IgD-negative memory B cell (primary cell): Measurements from ENCODE around the gene SIL1. TPM values are rescaled to one million over a fixed set of nuclear protein-coding genes. Genes with fewer than 3 reads are reported as not detected.
A peak's percentile ranks its signal among the peaks of the same experiment; 100 is the strongest.
"Not testable (repeated sequence)": the region's sequence is repeated elsewhere in the genome, so short reads cannot be mapped to it uniquely, and the experiment has no call there.

Experiments
- H3K27ac Mint-ChIP-seq, 3 donors: one replicate each; pipeline ENCODE4 v1.8.0; 2020 to 2022; ENCODE audit warnings: mild to moderate bottlenecking in 3 of 3, mixed read lengths in 3 of 3, moderate library complexity in 1 of 3
- H3K27me3 Mint-ChIP-seq: one replicate; pipeline ENCODE4 v1.8.0; 2021; ENCODE audit warnings: mixed read lengths
- H3K36me3 Mint-ChIP-seq: one replicate; pipeline ENCODE4 v1.8.0; 2020; ENCODE audit warnings: mild to moderate bottlenecking, mixed read lengths
- H3K4me1 Mint-ChIP-seq, 3 donors: one replicate each; pipeline ENCODE4 v1.8.0; 2020 to 2022; ENCODE audit warnings: mixed read lengths in 3 of 3, mild to moderate bottlenecking in 1 of 3
- H3K4me3 Mint-ChIP-seq, 4 donors: one replicate each; pipeline ENCODE4 v1.8.0; 2020 to 2022; ENCODE audit warnings: mild to moderate bottlenecking in 4 of 4, mixed read lengths in 4 of 4, moderate library complexity in 3 of 4
- H3K9me3 Mint-ChIP-seq, 3 donors: one replicate each; pipeline ENCODE4 v1.8.0; 2020 to 2021; ENCODE audit warnings: mixed read lengths in 3 of 3, mild to moderate bottlenecking in 1 of 3
- polyA plus RNA-seq: library from polyadenylated mRNA; unstranded; fragments of 300-500 nt; fragmentation: Illumina TruSeq; gene quantifications from one replicate; pipeline ENCODE4 v1.2.3, GENCODE V29; 2021

SIL1 gene
- polyA plus RNA-seq, 1 donor from 2014 or later, result 17.9 TPM

DNA sequence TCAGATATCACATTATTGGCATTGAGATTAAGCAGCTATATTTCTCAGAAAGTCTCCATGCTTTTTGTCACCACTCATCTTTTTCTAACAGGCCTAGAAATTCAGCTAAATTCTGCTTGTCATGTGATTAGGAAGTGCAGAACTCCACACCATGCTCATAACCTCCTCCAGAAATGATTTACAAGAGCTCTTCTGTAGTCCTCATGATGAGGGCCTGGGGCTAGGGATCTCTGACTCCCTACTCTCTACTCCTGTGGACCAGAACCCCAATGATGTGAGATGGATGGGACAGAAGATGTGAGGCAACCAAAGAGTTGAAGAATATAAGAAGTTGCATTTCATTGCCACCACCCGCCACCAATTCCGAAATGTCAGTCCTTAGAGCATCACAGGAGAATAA is 16.5 kb upstream of the SIL1 start:
- peaks cover 0 to 2% (median 0%) of the 10 kb centered on the region in 3 donors for H3K4me1 Mint-ChIP-seq
- H3K9me3 Mint-ChIP-seq, result peaks cover 0 to 2% (median 0%) of the 10 kb centered on the region in 3 donors
- H3K4me3 Mint-ChIP-seq, result peak overlapping the region in 1 of 4 donors; percentile 38
- peaks cover 1% of the 10 kb centered on the region for H3K27me3 Mint-ChIP-seq
- H3K27ac Mint-ChIP-seq, result no peak overlapping the region
- no peaks in the 10 kb centered on the region for H3K36me3 Mint-ChIP-seq

DNA sequence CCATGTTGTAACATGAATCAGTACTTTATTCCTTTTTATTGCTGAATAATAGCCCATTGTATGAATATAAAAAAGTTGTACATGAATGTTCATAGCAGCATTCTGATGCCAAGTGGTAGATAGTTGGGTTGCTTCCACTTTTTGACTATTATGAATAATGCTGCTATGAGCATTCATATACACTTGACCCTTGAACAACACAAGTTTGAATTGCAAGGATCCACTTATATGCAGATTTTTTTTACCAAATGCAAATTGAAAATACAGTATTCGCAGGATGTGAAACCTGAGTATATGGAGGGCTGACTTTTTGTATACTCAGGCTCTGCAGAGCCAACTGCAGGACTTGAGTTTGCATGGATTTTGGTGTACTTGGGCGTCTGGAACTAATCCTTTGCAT is 14.7 kb upstream of the SIL1 start:
- Mint-ChIP-seq H3K4me1 (peaks cover 0 to 2% (median 0%) of the 10 kb centered on the region in 3 donors), H3K4me3 (no peak overlapping the region)

DNA sequence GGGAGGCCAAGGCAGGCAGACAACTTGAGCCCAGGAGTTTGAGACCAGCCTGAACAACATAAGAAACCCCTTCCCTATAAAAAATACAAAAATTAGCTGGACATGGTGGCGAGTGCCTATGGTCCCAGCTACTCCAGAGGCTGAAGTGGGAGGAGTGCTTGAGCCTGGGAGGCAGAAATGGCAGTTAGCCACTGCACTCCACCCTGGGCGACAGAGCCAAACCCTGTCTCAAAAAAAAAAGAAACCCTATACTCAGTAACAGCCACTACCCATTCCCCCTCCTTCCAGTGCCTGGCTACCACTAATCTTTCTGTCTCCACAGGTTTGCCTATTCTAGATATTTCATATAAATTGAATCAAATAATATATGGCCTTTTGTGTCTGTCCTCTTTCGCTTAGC is 14.3 kb upstream of the SIL1 start:
- no peaks in the 10 kb centered on the region for H3K36me3 Mint-ChIP-seq
- no peak overlapping the region for H3K4me3 Mint-ChIP-seq

More for the DNA sequence above, 14.7 kb upstream of the SIL1 start:
- Mint-ChIP-seq H3K9me3 (peaks cover 0 to 2% (median 0%) of the 10 kb centered on the region in 3 donors), H3K27ac (no peak overlapping the region), H3K36me3 (no peaks in the 10 kb centered on the region), H3K27me3 (peaks cover 1% of the 10 kb centered on the region)

GRCh38 chr5:139210585-139210984 is 12.4 kb upstream of the SIL1 start:
- Mint-ChIP-seq H3K4me3 (no peak overlapping the region), H3K9me3 (peaks cover 0 to 2% (median 0%) of the 10 kb centered on the region in 3 donors), H3K27me3 (peaks cover 4% of the 10 kb centered on the region), H3K36me3 (no peaks in the 10 kb centered on the region), H3K4me1 (peaks cover 0 to 2% (median 0%) of the 10 kb centered on the region in 3 donors), H3K27ac (no peak overlapping the region)

More for the DNA sequence above, 14.3 kb upstream of the SIL1 start:
- Mint-ChIP-seq H3K27ac (no peak overlapping the region), H3K9me3 (peaks cover 0 to 2% (median 0%) of the 10 kb centered on the region in 3 donors), H3K27me3 (peaks cover 1% of the 10 kb centered on the region), H3K4me1 (peaks cover 0 to 2% (median 0%) of the 10 kb centered on the region in 3 donors)

- no peaks in the 10 kb centered on the region for H3K4me1 Mint-ChIP-seq
- H3K9me3 Mint-ChIP-seq, result no peaks in the 10 kb centered on the region
- H3K36me3 Mint-ChIP-seq, result no peaks in the 10 kb centered on the region
- H3K27me3 Mint-ChIP-seq, result peaks cover 6% of the 10 kb centered on the region
- H3K27ac Mint-ChIP-seq, result no peak overlapping the region
- no peak overlapping the region for H3K4me3 Mint-ChIP-seq
Observed at GRCh38 chr5:139207297-139208000, 9.3 kb upstream of the SIL1 start.

DNA sequence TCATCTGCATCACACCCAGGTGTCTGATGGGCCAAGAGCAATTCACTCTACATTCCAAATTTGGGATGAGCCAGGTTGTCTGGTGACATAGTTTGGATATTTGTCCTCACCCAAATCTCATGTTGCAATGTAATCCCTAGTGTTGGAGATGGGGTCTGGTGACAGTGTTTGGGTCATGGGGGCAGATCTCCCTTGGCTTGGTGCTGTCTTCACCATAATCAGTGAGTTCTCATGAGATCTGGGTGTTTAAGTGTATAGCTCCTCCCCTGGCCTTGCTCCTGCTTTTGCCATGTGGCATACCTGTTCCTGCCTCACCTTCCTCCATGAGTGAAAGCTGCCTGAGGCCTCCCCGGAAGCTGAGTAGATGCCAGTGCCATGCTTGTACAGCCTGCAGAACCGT is 7.4 kb upstream of the SIL1 start:
- no peak overlapping the region for H3K4me3 Mint-ChIP-seq
- no peaks in the 10 kb centered on the region for H3K36me3 Mint-ChIP-seq
- peaks cover 0 to 2% (median 0%) of the 10 kb centered on the region in 3 donors for H3K4me1 Mint-ChIP-seq
- no peak overlapping the region for H3K27ac Mint-ChIP-seq
- H3K9me3 Mint-ChIP-seq, result no peaks in the 10 kb centered on the region
- H3K27me3 Mint-ChIP-seq, result peaks cover 5% of the 10 kb centered on the region

- H3K27me3 Mint-ChIP-seq, result peaks cover 5% of the 10 kb centered on the region
Observed at GRCh38 chr5:139205124-139205523, 7.0 kb upstream of the SIL1 start.

GRCh38 chr5:139204196-139204595 is 6.0 kb upstream of the SIL1 start:
- Mint-ChIP-seq H3K27me3 (peaks cover 5% of the 10 kb centered on the region), H3K4me3 (no peak overlapping the region), H3K27ac (no peak overlapping the region), H3K36me3 (no peaks in the 10 kb centered on the region), H3K4me1 (peaks cover 0 to 2% (median 0%) of the 10 kb centered on the region in 3 donors), H3K9me3 (no peaks in the 10 kb centered on the region)

More at GRCh38 chr5:139205124-139205523, 7.0 kb upstream of the SIL1 start:
- no peaks in the 10 kb centered on the region for H3K9me3 Mint-ChIP-seq
- no peak overlapping the region for H3K27ac Mint-ChIP-seq
- no peaks in the 10 kb centered on the region for H3K36me3 Mint-ChIP-seq
- no peak overlapping the region for H3K4me3 Mint-ChIP-seq
- H3K4me1 Mint-ChIP-seq, result peaks cover 0 to 2% (median 0%) of the 10 kb centered on the region in 3 donors

- peak overlapping the region in 1 of 3 donors; percentile 60 for H3K27ac Mint-ChIP-seq
- H3K36me3 Mint-ChIP-seq, result peaks cover 7% of the 10 kb centered on the region
- peaks cover 17 to 25% (median 22%) of the 10 kb centered on the region in 3 donors for H3K4me1 Mint-ChIP-seq
- no peaks in the 10 kb centered on the region for H3K9me3 Mint-ChIP-seq
- H3K4me3 Mint-ChIP-seq, result peak overlapping the region in 2 of 4 donors; percentile 23 to 64
- no peaks in the 10 kb centered on the region for H3K27me3 Mint-ChIP-seq
Observed at GRCh38 chr5:139199321-139199720, 1.2 kb upstream of the SIL1 start.

GRCh38 chr5:139196296-139196956 is 1.7 kb downstream of the SIL1 start:
- H3K27me3 Mint-ChIP-seq, result no peaks in the 10 kb centered on the region
- H3K36me3 Mint-ChIP-seq, result peaks cover 12% of the 10 kb centered on the region
- peaks cover 20 to 39% (median 23%) of the 10 kb centered on the region in 3 donors for H3K4me1 Mint-ChIP-seq
- H3K9me3 Mint-ChIP-seq, result no peaks in the 10 kb centered on the region
- peak overlapping the region; percentile 28 to 88 (median 68) for H3K4me3 Mint-ChIP-seq
- H3K27ac Mint-ChIP-seq, result peak overlapping the region; percentile 44 to 79 (median 74)

DNA sequence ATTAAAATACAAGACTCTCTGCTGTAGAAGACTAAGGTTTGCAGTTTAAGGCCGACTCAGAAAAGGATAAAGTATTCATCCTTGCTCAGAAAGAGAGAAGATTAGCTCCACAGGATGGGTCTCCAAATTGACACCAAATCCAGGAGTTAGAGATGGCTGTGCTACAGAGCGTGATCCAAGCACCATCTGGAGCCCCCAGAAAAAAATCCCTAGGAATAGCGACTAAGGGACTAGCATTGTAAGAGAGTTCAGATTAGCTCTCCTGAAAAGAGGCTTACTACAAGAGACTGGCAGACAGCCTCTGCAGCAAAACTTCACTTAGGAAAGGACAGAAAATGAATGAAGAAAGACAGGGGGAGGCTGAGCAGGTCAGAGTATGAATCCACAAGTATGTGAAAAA is 3.7 kb downstream of the SIL1 start:
- Mint-ChIP-seq H3K4me1 (peaks cover 22 to 39% (median 23%) of the 10 kb centered on the region in 3 donors), H3K4me3 (peak overlapping the region in 1 of 4 donors; percentile 71), H3K27me3 (no peaks in the 10 kb centered on the region)

GRCh38 chr5:139193928-139194327 is 4.2 kb downstream of the SIL1 start:
- H3K36me3 Mint-ChIP-seq, result peaks cover 12% of the 10 kb centered on the region
- H3K27me3 Mint-ChIP-seq, result no peaks in the 10 kb centered on the region
- peaks cover 22 to 39% (median 23%) of the 10 kb centered on the region in 3 donors for H3K4me1 Mint-ChIP-seq
- no peaks in the 10 kb centered on the region for H3K9me3 Mint-ChIP-seq
- H3K27ac Mint-ChIP-seq, result peak overlapping the region in 1 of 3 donors; percentile 68
- peak overlapping the region in 2 of 4 donors; percentile 22 to 66 for H3K4me3 Mint-ChIP-seq

More for the DNA sequence above, 3.7 kb downstream of the SIL1 start:
- peaks cover 12% of the 10 kb centered on the region for H3K36me3 Mint-ChIP-seq
- H3K27ac Mint-ChIP-seq, result peak overlapping the region in 2 of 3 donors; percentile 41 to 68
- no peaks in the 10 kb centered on the region for H3K9me3 Mint-ChIP-seq

DNA sequence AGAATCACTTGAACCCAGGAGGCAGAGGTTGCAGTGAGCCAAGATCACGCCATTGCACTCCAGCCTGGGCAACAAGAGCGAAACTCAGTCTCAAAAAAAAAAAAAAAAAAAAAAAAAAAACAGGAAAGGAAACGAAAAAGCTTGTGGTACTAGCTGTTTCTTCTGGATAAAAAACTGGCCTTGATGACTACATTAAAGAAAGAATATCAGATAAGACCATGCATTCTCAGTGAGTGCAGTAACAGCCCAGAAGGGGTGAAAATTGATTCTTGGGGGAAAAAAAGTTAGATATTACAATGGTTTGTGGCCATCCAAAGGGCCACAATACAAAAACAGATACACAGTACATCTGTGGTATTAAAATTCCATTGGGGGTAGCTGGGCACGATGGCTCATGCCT is 5.3 kb downstream of the SIL1 start:
- not testable (repeated sequence) for H3K27me3 Mint-ChIP-seq, H3K27ac Mint-ChIP-seq, H3K9me3 Mint-ChIP-seq, H3K4me3 Mint-ChIP-seq
- Mint-ChIP-seq H3K36me3 (peaks cover 12% of the 10 kb centered on the region), H3K4me1 (peaks cover 19 to 40% (median 20%) of the 10 kb centered on the region in 3 donors)

DNA sequence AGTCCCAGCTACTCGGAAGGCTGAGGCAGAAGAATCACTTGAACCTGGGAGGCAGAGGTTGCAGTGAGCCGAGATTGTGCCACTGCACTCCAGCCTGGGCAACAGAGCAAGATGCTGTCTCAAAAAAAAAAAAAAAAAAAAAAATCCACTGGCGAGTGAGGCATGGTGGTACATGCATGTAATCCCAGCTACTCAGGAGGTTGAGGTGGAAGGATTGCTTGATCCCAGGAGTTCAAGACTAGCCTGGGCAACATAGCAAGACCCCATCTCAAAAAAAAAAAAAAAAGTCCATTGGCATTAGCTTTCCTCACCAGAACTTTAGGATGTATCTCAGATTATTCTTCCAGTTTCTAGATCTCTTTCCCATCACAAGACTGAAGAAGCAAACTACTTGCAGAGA is 6.2 kb downstream of the SIL1 start:
- peaks cover 13 to 33% (median 14%) of the 10 kb centered on the region in 3 donors for H3K4me1 Mint-ChIP-seq
- H3K36me3 Mint-ChIP-seq, result peaks cover 12% of the 10 kb centered on the region
- H3K27ac Mint-ChIP-seq, H3K27me3 Mint-ChIP-seq, H3K9me3 Mint-ChIP-seq, H3K4me3 Mint-ChIP-seq: not testable (repeated sequence)

- no peaks in the 10 kb centered on the region for H3K9me3 Mint-ChIP-seq
- no peaks in the 10 kb centered on the region for H3K27me3 Mint-ChIP-seq
- no peak overlapping the region for H3K4me3 Mint-ChIP-seq
- peaks cover 8% of the 10 kb centered on the region for H3K36me3 Mint-ChIP-seq
- H3K27ac Mint-ChIP-seq, result no peak overlapping the region
- H3K4me1 Mint-ChIP-seq, result peaks cover 6 to 30% (median 10%) of the 10 kb centered on the region in 3 donors
Observed at GRCh38 chr5:139190125-139190524, 8.0 kb downstream of the SIL1 start.
